ENCODE measurements around the gene MBD3L2B.
"Not testable (repeated sequence)": the region's sequence is repeated elsewhere in the genome, so short reads cannot be mapped to it uniquely, and the experiment has no call there.

- TF ChIP-seq CTCF, EZH2, EZH2phosphoT487 (IDR thresholded peaks at IDR 0.05): not testable (repeated sequence)
Observed at GRCh38 chr19:7054635-7055368, 33.6 kb upstream of the MBD3L2B start.

All from neural progenitor cell (in vitro differentiated cells).